DND-41 (cell line): ENCODE results near the gene GABBR1.

ENCODE experiments used
- EZH2 ChIP-seq: IDR thresholded peaks from 3 replicates; pipeline ENCODE4 v1.6.1; 2012; ENCODE audit warnings: borderline replicate concordance, low read depth, mild to moderate bottlenecking, moderate library complexity, low read length, inconsistent platforms; ENCODE audit not compliant: severe bottlenecking
- TF ChIP-seq, protein P1 (sequence below): IDR thresholded peaks from 2 replicates; pipeline ENCODE4 v1.5.1; 2012; ENCODE audit warnings: borderline replicate concordance, low read length, moderate library complexity, mild to moderate bottlenecking; ENCODE audit not compliant: poor library complexity, severe bottlenecking; ENCODE audit errors: extremely low read depth

DNA sequence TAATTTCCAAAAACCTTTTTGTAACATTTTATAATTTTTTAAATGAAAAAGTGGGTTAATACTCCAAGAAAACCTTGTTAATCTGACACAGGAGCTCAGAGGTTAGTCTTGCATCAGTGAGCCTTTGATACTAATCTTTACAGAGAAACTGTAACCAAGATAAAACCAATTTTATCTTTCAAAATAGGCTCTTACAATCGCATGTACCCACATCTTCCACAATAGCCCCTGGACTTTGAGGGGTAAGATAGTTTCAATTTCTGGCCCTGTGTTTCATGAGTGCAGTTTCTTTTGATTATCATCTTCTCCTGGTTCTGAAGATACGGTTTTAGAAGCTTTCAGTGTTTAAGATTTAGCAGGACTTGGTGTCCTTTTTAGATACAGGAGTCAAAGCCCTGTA lies 110.8 kb downstream of the GABBR1 start:
- TF ChIP-seq EZH2: no peak
- TF ChIP-seq, protein P1, sequence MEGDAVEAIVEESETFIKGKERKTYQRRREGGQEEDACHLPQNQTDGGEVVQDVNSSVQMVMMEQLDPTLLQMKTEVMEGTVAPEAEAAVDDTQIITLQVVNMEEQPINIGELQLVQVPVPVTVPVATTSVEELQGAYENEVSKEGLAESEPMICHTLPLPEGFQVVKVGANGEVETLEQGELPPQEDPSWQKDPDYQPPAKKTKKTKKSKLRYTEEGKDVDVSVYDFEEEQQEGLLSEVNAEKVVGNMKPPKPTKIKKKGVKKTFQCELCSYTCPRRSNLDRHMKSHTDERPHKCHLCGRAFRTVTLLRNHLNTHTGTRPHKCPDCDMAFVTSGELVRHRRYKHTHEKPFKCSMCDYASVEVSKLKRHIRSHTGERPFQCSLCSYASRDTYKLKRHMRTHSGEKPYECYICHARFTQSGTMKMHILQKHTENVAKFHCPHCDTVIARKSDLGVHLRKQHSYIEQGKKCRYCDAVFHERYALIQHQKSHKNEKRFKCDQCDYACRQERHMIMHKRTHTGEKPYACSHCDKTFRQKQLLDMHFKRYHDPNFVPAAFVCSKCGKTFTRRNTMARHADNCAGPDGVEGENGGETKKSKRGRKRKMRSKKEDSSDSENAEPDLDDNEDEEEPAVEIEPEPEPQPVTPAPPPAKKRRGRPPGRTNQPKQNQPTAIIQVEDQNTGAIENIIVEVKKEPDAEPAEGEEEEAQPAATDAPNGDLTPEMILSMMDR: no peak
